Right lung (tissue), 5 donors: Measurements from ENCODE around the gene HRNR. TPM values are rescaled to one million over a fixed set of nuclear protein-coding genes. Genes with fewer than 3 reads are reported as not detected.
A peak's percentile ranks its signal among the peaks of the same experiment; 100 is the strongest.

Experiments used
- DNase-seq, 2 donors: peaks; one replicate each; pipeline ENCODE4 v3.0.0-alpha.2; 2013
- polyA plus RNA-seq, 5 donors: library from polyadenylated mRNA; unstranded; fragments of 120-200 nt; gene quantifications; one replicate each; pipeline versions ENCODE4 v1.2.1 to v1.2.3, GENCODE V29; 2013; ENCODE audit warnings: inconsistent platforms in 1 of 5, low replicate concordance in 1 of 5; ENCODE audit not compliant: insufficient read length in 5 of 5, insufficient read depth in 1 of 5

HRNR gene
- polyA plus RNA-seq, 5 donors = 0.04 to 0.39 (median 0.08) TPM

DNA sequence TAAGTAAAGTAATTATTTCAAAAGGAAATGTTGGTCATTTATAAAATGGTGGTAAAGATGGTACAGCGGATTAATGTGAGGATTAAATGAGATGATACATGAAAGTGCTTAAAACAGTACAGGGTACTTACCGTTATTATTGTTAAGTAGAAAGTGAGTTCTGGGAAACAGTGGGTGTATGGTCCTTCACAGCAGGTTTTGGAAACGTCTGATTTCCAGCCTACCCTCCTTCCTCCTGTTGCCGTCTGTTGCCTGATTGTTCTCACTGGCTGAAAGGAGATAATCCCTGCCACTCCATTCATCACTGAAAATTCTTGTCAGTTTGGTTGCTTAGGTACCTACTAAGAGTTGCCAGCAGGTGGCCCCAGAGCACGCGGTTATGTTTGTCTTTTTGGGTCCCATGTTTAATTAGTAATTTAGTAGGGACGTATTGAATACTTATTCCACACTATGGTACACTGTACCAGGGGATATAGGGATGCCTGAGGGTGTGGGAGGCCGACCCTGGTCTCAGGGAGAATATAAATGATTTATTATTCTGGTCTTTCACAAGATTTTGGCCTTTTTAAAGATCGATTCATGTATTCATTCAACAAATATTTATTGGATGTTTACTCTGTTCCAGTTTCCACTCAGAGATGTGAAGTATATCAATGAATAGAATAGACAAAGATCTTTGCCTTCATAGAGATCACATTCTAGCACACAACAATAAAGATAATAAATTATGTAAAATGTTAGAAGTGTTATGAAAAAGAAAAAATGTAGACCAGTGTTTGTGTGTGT, 34.1 kb downstream of the HRNR start:
- DNase-seq = peak; percentile 4 to 19

DNA sequence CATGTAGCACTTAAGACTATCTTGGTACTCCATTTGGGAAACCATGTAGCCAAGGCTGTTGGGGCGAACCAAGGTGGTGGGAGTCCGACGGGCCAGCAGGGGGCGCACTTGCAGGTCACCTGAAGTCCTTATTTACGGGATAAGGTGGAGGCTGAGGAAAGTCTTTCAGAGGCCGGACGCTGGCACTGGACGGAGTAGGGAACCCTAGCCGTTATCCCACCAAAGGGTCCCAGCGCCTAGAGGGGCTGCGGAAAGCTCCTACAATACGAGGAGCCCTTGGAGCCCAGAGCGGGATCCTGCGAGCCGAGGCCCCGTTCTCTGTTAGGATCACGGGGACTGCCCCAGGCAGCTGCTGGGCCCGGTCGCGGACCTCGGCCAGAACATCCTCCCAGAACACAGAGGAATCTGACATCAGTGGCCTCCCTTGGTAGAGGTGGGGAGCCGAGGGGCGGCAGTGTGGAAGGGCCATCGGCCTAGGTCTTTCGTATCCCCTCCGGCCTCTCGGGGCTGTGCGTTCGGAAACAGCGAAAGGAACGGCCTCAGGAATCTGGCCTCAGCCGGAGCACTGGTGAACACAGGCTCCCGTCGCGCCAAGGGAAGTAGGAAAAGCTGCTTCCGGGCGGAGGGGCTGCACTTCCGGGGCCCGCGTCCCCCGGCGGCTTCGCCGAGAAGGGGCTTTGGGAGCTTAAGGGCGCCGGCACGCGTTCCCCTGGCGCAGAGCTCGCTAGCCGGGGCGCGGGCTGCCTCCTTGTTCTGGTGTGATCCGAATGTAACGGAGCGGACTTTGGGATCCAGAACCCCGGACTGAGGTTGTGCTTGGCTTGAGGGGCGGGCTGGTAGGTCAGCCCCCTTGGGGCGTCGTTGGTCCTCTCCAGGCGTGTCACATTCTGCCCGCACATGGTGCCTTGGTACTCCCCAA, 35.1 kb downstream of the HRNR start:
- DNase-seq = peak; percentile 15 to 19

DNA sequence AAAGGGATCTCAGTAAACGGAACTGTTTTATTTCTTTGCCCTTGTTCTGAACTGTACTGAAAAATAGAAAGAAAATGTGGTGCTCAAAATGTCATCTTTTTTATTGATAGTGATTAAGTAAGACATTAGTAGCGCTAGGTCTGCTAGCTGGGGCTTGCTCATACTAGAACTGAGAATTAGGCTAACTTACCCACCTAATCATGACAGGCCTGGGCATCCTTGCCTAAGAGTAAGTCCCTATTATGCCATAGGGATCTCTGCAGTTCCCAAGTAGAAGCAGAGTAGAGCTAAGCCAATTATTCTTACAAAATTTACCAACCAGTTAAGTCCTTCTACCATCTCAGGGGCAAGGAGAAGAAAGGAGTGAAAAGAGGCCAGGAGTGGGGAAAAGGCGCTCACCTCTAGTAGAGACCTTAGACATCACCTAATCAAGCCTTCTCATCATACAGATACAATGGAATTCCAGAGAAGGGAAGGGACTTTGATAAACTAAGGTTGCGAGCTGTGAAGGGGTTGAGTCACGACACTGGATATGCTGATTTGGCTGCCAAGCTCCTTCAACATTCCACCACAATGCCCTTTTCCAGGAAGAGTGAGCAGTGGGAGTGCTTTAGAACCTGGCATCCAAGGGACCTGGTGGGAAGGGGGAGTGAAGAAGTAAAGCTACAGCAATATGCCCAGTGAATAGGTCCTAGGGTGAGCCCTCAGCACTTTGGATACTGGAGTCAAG, 37.3 kb downstream of the HRNR start:
- no peak for DNase-seq

DNA sequence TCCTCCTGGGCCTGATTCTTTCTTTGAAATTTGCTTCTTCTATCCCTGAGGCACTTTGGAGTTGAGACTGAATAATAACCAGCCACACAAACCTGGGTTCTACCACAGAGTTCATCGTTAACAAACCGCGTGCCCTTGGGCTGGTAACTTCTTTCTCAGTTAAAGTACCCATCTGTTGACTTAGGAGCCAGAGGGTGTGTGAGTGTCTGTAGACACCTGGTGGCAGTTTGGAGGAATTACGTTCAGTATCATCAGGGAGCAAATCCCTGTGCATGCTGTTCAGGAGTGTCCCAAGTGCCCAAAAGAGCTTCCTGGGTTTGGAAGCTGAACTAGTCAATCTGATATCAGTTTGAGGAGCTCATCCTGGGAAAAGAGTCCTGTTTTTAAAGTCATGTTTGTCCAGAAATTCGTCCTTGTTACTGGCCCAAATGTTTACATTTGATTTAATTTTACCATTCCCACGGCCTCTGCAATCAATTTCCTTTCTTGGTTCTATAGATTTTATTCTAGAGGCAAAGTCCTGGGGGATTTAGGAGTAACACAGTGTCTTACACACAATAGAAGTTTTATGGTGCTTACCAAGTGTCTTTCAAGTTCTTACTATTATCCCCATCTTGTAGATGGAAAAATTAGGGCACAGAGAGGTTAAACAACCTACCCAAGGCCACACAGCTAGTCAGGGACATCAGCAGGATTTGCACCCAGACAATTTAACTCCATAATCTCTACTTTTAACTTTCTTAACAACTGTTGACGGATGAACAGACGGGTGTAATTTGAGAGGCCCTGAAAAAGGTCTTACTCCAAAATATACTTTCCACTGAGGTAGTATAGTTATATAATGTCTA, 38.2 kb downstream of the HRNR start:
- DNase-seq = peak in 1 of 2 donors; percentile 23

DNA sequence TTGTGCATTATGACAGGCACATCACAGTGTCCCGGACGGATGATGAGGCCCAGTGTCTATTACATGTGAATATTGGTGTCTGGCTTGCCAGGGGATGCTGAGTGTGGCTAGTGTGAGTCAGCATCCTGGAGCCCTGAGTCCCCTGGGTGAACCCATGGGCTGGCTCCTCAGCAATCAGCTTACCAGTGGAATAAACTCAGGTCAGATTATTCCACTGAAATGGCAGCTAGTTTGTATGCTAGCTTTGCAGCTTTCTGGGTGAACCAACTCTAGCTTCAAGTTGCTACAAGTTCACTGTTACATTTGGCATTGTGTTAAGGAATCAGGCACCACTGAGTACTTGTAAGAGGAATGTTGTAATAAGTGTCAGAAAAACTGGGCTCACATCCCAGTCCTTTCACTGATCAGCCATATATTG, 41.0 kb downstream of the HRNR start:
- peak; percentile 39 to 68 for DNase-seq

DNA sequence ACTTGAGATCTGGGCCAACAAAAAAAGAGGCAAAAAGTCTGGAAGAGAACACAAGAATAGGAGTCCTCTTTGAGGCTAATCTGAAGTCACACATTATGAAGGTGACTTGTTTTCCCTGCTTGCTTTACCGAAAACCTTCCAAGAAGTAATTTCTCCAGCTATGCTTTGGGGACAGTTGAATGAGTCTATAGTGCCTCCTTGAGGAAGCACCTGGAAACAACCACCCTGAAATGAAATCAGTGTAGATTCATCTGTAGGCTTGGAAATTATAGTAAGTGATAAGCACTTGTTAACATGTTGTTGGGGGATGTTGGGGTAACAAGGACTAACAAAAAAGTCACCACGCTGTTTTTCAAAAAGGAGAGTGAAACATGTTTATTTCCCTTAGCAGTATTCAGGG, 41.6 kb downstream of the HRNR start:
- DNase-seq = no peak

DNA sequence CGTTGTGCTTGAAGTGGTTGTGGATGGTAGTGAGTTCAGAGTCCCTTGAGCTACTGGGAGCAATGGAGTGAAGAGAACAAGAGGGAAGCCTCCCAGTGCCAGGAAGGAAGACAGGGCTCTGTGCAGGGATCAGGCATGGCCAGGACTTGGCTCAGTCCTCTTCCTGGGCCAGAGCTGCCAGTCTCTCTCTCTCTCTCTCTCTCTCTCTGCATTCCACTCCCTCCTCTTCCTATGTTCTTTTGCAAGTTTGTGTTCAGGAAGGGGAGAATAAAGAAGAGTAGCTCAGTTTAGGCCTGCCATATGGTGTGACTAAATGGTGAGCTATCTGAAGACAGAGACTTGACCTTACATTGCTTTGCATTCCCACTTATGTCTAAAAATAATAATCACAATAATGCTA, 44.4 kb downstream of the HRNR start:
- DNase-seq = no peak

DNA sequence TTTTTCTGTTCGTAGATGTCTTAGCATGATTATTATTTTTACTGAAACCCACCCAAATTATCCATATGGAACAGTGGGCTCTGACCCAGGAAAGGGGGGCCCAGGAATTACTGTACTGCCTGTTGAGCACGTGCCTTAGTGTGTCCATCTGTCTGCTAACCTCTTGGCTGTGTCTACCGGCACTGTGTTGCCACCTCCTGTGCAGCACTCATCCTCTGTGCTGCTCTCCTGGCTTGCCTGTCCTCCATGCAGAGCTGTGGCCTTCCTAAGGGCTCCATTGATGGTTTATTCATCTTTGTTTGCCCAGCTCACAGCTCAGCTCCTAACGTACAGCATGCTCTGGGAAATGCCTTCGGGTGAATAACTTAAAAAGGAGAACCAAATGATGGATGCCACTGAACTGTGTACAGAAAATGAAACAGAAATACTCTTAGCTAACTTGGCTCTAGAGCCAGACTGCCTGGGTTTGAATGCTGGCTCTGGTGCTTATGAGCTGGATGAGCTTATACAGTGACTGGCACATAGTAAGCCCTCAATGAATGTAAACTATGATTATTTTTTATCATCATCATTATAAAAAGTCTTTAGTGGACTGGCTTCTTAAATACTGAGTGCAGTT, 53.6 kb downstream of the HRNR start:
- DNase-seq = no peak

DNA sequence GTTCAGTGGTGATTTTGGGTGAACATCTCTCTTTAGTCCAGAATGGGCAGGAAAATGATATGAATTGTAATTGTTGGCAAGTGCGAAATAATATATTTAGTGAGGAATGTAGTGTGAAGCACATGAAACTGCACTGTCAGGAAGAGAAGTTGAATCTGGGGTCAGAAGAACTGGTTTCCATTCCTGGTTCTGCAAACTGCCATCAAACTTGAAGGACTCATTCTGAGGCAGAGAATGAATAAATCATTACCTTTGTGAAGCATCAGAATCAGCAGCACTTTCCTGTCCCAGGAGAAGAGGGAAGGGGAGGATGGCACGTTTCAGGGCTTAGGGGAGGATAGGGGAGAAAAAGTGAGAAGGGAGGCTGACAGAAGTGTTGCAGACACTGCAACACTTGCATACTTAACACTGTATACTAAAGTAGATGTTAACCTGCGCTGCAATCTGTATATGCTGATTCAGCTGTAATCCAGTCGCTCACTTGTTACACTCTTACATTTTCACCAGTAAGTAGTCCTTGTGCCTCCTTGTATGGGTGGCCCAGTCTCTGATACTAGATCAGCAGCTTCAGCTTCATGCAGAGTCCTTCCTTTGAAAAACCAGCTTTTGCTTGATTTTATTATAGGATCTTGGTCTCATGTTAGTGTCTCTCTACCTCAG, 54.5 kb downstream of the HRNR start:
- no peak for DNase-seq

DNA sequence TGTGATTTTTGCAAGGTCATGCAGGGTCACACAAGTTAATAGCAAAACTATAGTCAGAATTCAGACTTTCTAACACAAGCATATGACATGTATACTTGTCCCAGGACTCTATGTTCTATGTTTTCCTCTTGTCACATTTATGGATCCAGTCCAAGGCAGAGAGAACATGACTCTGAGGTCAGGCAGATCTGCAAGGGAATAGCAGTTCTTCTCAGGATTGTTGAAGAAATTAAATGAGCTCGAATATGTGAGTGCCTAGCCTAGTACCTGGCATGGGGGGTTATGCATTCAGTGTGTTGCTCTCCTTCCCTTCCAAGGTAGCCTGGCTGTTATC, 55.5 kb downstream of the HRNR start:
- no peak for DNase-seq

DNA sequence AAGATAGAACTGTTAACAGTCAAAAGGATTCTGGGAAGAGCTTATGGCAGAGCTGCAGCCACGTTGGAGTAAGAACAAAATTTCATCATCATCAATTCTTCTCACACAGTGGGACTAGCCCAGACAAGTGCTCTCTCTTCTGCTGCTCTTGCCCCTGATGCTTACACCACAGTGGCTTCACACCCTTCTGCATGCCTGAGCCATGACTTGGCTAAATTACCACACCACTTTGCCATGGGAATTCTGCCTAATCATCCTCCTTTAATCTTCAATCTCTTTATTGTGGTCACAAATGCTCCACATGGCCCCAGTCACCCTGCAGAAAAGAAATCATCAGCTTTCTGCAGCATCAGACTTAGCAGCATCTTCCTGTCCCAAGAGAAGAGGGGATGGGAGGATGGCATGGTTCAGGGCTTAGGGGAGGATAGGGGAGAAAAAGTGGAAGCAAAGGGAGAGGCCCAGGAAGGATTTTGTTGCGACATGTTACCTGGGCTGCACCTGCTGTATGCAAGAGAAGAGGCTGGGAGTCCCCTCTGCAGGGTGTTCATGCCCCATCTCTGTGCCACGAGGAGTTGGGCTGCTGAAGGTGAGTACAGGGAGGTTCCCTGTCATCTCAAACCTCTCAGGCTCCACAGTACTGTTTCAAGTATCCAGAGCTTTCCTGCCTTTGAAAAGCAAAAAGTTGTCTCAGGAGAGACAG, 56.0 kb downstream of the HRNR start:
- DNase-seq = no peak

DNA sequence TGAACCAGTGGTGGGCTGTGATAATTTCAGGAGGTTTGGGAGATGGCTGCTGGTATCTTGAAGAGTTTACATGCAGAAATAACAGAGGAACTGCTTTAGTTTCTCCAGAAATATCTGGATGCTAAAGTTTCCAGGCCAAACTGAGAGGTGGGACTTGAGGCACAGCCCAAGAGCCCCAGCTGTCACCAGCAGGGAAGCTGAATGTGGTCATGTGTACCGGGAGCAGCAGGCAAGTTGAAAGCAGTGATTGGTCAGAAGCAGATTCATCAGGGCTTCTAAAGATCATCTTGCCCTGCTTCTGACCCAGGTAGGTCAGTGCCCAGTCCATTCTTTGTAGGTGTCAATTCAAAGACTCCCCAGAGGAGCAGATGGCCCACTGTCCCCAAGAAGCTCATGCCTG, 57.0 kb downstream of the HRNR start:
- no peak for DNase-seq

DNA sequence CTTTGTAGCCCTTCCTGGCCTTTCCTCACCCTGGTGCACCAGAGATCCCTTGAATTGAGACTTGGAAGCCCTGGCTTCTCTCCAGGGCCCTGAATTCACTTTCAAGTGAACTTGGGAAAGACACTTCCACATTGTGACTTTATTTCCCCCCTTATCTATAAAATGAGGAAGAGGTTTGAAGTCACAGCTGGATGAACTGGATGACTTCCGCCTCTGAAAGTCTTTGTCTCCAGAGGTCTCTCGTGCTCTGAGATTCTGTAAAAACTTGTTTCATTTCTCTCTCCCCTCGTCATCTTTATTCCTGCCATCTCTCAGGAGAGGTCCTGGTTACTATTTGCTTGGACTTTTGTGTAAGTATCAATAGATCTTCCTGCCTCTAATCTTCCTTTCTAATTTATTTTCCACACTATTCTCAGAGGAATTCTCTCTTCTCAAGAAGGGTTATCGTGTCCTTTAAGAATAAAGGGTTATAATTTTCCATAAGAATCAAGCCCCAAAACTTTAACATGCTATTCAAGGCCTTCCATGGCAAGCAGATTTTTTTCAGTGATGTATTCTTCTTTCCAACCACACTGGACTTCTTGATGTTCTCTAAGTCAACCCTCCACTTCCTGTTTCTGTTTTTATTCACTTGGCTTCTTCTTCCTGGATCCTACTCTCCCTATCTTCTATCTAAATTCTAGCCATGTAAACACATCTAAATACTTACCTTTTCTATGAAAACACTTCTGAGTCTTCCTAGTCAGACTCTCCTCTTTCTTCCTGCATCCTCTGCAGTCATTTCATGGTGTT, 58.5 kb downstream of the HRNR start:
- DNase-seq = no peak

DNA sequence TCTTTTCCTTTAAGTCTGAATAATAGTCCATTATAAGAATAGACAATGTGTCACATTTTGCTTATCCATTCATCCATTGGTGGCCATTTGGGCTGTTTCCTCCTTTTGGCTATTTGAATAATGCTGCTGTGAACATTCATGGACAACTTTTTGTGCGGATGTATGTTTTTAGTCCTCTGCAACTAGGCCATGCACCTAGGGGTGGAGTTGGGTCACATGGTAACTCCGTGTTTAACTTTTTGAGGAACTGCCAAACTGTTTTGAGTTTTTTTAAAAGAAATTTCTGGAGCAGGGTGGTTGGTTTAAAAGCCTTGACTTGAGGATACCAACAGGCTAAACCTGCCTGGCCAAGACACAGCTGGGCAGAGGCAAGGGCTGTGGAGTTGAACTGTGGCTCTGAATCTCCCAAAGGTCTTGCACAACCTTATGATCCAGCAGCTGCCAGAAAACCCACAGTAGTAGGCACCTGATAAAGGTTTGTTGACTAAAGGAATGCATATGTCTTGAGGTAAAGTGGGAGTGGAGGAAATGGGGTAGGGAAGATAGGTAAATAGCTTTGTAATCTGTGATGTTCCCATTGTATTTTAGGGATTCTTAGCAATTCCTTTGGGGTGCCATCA, 59.4 kb downstream of the HRNR start:
- DNase-seq = no peak

DNA sequence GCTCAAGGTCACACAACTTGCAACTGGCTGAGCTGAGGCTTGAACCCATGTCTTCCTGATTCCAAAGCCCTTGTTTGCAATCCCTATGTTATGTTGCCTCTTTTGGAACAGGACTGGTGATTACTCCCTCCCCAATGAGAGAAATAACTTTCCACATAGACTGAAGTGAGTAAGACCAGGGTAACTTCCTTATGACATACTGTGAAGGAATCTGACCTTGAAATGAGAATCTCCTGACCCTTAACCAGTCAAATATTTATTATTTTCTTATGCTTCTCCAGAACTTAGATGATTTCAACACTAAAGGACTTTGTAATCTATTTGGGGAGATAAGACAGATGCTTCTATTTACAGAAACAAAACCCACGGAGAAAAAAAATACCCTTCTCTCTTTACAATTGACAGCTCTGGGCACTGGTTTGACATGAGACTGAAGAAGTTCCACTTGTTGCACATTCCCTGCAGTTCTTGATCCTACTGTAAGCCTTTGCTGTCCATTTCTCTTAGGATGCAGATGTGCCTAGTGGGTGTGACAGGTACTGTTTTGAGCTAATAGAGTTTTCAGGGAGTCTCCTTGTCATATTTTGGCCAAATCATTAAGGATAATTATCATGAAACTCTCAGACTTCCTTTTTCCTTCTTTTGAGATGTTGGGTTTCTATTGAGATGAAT, 61.1 kb downstream of the HRNR start:
- DNase-seq = no peak
